Peyer's patch (tissue), 4 donors: ENCODE results near the gene LRRK1.

Source experiments
- POLR2A ChIP-seq, 2 donors: fragments of 450-650 bp; IDR thresholded peaks; one replicate each; pipeline ENCODE4 v1.5.1; 2017; ENCODE audit warnings: antibody characterized with exemption in 2 of 2, mild to moderate bottlenecking in 2 of 2, moderate library complexity in 2 of 2
- TF ChIP-seq, protein P1 (sequence below), 6 experiments: fragments of 450-650 bp in 4 of 6; fragments of 200-600 bp in 2 of 6; sonication (generic) in 1 of 6; IDR thresholded peaks; one replicate each; pipeline ENCODE4 v1.5.1; 2017 to 2019; ENCODE audit warnings: antibody characterized with exemption in 6 of 6, mild to moderate bottlenecking in 3 of 6, moderate library complexity in 1 of 6

- TF ChIP-seq, protein P1, sequence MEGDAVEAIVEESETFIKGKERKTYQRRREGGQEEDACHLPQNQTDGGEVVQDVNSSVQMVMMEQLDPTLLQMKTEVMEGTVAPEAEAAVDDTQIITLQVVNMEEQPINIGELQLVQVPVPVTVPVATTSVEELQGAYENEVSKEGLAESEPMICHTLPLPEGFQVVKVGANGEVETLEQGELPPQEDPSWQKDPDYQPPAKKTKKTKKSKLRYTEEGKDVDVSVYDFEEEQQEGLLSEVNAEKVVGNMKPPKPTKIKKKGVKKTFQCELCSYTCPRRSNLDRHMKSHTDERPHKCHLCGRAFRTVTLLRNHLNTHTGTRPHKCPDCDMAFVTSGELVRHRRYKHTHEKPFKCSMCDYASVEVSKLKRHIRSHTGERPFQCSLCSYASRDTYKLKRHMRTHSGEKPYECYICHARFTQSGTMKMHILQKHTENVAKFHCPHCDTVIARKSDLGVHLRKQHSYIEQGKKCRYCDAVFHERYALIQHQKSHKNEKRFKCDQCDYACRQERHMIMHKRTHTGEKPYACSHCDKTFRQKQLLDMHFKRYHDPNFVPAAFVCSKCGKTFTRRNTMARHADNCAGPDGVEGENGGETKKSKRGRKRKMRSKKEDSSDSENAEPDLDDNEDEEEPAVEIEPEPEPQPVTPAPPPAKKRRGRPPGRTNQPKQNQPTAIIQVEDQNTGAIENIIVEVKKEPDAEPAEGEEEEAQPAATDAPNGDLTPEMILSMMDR (IDR thresholded peaks at IDR 0.05), result no peak
- TF ChIP-seq POLR2A (IDR thresholded peaks at IDR 0.05), result no peak
Measured at GRCh38 chr15:101059381-101060341, 140.5 kb downstream of the LRRK1 start.
